ENCODE data around the gene ADPRS.

DNA sequence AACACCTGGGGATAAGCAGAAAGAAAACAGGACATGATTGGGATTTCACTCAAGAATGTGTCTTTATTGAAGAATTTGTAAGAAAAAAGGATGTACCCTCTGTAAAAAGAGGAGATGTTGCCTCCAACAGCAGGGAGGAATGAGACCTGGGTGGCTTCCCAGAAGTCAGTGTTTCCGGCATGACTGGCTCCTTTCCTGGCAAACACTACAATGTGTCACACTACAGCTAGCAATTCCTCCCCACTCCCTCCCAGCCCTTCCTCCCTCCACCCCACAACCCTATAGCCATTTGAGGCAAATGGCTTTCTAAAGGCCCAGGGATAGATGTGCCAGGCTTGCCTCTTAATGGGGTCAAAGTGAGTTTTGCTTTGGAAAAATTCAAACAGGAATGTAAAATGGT is 47.8 kb downstream of the ADPRS start:
- no peak for TF ChIP-seq EZH2 (IDR thresholded peaks at IDR 0.05; ENCODE audit: low read depth)
- TF ChIP-seq, protein P1, sequence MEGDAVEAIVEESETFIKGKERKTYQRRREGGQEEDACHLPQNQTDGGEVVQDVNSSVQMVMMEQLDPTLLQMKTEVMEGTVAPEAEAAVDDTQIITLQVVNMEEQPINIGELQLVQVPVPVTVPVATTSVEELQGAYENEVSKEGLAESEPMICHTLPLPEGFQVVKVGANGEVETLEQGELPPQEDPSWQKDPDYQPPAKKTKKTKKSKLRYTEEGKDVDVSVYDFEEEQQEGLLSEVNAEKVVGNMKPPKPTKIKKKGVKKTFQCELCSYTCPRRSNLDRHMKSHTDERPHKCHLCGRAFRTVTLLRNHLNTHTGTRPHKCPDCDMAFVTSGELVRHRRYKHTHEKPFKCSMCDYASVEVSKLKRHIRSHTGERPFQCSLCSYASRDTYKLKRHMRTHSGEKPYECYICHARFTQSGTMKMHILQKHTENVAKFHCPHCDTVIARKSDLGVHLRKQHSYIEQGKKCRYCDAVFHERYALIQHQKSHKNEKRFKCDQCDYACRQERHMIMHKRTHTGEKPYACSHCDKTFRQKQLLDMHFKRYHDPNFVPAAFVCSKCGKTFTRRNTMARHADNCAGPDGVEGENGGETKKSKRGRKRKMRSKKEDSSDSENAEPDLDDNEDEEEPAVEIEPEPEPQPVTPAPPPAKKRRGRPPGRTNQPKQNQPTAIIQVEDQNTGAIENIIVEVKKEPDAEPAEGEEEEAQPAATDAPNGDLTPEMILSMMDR (conservative IDR thresholded peaks at IDR 0.05): no peak
